GM12801 (cell line): ENCODE data around the gene SPRYD7.

Experiments
- TF ChIP-seq, protein P1 (sequence below): IDR thresholded peaks from one replicate; pipeline ENCODE4 v1.5.1; 2011; ENCODE audit warnings: control low read depth; ENCODE audit not compliant: insufficient read length; ENCODE audit errors: extremely low read depth

The SPRYD7 gene

DNA sequence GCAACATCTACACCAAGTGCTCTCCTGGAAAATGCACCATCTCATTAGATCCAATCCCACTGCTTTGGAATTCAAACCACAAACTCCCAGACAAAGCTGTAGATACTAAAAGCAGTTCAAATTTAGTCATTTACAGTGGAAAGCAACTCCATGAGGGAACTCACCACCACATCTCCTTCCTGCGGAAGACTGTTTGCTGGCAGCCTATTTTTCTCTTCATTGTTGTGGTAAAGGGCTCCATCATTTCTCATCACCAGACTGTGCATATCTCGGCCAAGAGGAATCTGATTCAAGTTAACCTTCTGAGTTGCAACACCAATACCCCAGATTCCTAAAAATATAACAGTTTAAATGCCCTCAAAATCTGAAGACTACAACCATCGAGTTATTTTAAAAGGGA, 8.4 kb downstream of the SPRYD7 start:
- TF ChIP-seq, protein P1, sequence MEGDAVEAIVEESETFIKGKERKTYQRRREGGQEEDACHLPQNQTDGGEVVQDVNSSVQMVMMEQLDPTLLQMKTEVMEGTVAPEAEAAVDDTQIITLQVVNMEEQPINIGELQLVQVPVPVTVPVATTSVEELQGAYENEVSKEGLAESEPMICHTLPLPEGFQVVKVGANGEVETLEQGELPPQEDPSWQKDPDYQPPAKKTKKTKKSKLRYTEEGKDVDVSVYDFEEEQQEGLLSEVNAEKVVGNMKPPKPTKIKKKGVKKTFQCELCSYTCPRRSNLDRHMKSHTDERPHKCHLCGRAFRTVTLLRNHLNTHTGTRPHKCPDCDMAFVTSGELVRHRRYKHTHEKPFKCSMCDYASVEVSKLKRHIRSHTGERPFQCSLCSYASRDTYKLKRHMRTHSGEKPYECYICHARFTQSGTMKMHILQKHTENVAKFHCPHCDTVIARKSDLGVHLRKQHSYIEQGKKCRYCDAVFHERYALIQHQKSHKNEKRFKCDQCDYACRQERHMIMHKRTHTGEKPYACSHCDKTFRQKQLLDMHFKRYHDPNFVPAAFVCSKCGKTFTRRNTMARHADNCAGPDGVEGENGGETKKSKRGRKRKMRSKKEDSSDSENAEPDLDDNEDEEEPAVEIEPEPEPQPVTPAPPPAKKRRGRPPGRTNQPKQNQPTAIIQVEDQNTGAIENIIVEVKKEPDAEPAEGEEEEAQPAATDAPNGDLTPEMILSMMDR = no peak

DNA sequence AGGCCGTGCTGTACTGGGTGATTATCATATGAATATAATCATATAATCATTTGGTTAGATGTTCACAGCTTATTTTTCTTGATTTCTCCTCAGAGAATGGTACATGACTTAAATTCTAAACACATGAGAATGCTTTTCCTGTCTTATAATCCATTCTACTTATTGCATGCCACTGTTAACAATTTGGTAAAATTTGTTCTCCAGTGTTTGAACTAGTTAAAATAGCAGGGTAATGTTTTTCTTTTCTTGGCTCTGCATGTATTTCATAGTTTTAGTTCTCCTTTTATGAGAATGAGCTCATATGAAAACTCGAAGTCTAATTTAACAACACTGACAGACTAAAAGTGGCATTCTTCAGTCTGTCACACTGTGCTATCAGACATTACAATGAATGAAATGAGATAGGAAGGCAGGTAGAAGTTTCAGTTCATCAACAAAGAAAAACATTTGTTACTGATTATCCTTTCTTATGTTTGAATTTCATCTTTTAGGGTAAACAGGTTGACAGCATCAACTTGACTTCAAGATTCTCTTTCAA, 10.2 kb downstream of the SPRYD7 start:
- TF ChIP-seq, protein P1 = no peak

DNA sequence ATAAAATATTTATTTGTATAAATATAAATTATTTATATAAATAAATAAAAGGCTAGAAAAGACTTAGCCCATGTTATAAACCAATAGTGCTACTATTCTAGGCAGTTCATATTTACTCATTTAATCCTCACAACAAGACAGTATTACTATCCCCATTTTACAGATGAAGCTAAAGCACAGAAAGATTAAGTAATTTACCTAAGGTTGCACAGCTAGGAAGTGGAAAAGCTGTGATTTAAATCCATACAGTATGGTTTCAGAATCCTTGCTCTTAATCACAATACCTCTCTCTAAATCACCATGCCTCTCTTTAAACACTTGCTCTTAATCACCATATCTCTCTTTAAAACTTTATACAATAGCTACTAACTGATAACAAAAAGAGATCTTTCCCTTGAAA, 13.8 kb downstream of the SPRYD7 start:
- TF ChIP-seq, protein P1 = no peak

DNA sequence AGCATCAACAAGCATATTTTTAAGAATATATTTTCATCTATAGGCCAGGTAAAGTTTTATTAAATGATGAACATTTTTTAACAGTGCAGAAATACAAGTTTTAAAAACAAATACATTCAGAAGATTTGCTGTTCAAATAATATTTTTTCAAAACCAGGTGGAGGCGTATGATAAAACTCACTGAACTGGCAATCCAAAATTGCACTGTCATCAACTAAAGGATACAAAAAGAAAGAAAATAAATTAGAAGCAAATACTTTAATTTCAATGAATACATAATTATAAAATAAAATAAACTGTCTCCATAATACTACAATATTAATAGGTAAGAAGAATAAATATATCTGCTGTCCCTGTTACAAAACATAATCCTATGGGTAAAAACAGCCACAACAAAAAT, 21.2 kb downstream of the SPRYD7 start:
- TF ChIP-seq, protein P1 = no peak

DNA sequence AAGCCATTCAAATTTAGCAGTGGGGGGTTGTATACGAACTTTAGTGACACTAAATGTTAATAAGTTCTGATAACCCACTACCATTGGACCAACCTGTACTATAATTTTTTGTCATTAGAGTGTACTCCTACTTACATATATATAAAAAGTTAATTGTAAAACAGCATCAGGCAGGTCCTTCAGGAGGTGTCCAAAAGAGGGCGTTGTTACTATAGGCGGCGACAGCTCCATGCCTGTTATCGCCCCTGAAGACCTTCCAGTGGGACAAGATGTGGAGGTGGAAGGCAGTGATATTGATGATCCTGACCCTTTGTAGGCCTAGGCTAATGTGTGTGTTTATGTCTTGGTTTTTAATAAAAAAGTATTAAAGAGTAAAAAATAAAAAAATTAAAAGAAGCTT, 27.5 kb downstream of the SPRYD7 start:
- TF ChIP-seq, protein P1 = no peak

DNA sequence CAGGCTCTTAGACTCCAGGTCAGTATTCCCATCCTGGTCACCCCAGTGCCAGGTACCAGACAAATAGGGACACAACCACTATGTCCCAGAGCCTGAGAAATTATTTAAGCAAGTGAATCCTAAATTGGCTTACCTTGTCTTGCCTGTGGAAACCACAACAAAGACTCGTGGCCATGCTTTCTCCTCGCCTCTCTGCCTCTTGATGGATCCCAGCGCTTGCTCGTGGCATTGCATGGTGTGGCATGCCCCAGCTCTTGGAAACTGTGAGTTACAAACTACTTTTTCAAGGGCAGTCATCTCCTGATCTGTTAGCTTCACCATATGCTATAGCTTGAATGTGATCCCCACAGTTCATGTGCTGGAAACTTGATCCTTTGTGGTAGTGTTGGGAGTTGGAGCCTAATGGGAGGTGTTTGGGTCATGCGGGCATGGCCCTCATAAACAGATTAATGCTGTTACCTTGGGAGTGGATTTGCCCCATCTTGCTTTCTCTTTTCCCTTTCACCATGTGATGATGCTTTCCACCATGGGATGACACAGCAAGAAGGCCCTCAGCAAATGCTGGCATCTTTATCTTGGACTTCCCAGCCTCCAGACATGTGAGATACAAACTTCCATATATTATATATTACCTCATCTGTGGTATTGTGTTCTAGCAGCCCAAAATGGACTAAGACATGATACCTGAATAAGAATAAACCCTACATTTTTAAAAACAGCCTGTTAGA, 31.2 kb downstream of the SPRYD7 start:
- TF ChIP-seq, protein P1 = no peak

DNA sequence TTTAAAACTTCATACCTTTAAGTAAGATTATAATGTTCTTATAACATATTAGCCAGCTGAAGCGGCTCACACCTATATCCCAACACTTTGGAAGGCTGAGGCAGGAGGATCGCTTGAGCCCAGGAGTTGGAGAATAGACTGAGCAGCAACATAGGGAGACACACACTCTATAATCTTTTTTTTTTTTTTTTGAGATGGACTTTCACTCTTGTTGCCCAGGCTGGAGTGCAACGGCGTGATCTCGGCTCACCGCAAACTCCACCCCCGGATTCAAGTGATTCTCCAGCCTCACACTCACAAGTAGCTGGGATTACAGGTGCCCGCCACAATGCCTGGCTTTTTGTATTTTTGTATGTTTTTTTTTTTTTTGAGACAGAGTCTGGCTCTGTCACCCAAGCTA, 37.3 kb downstream of the SPRYD7 start:
- TF ChIP-seq, protein P1 = no peak
